Upper lobe of left lung (tissue), 4 donors: Measurements from ENCODE around the gene NEDD4L.

Experiments used
- POLR2AphosphoS5 ChIP-seq, 2 donors: sonication (generic); formaldehyde crosslinking; IDR thresholded peaks; one replicate each; pipeline ENCODE4 v1.5.1; 2017; ENCODE audit warnings: antibody characterized with exemption in 2 of 2
- TF ChIP-seq, protein P1 (sequence below), 6 experiments: fragments of 450-650 bp in 4 of 6; fragments of 200-600 bp in 2 of 6; sonication (generic) in 2 of 6; IDR thresholded peaks; one replicate each; pipeline ENCODE4 v1.5.1; 2016 to 2019; ENCODE audit warnings: antibody characterized with exemption in 6 of 6

DNA sequence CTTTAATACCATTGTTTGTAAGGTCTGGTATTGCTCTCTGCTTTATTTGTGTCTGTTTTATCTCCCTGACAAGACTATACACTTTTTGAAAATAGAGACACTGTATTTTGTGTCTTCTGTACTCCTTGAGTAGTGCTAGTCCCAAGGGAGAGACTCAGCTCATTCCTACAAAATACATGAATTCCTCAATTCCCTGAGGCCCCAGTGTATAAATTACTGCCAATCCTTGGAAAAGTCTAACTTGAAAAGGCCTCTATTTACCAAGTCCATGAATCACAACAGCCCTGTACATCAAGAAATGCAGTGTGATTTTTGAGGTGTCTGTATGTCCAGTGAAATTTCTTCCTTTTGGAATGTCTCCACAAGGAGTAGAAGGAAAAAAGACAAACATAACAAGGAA is 34.9 kb upstream of the NEDD4L start:
- TF ChIP-seq POLR2AphosphoS5 (IDR thresholded peaks at IDR 0.05): no peak
- TF ChIP-seq, protein P1, sequence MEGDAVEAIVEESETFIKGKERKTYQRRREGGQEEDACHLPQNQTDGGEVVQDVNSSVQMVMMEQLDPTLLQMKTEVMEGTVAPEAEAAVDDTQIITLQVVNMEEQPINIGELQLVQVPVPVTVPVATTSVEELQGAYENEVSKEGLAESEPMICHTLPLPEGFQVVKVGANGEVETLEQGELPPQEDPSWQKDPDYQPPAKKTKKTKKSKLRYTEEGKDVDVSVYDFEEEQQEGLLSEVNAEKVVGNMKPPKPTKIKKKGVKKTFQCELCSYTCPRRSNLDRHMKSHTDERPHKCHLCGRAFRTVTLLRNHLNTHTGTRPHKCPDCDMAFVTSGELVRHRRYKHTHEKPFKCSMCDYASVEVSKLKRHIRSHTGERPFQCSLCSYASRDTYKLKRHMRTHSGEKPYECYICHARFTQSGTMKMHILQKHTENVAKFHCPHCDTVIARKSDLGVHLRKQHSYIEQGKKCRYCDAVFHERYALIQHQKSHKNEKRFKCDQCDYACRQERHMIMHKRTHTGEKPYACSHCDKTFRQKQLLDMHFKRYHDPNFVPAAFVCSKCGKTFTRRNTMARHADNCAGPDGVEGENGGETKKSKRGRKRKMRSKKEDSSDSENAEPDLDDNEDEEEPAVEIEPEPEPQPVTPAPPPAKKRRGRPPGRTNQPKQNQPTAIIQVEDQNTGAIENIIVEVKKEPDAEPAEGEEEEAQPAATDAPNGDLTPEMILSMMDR (IDR thresholded peaks at IDR 0.05): no peak
